Measurements from ENCODE around the gene TMEM156.

DNA sequence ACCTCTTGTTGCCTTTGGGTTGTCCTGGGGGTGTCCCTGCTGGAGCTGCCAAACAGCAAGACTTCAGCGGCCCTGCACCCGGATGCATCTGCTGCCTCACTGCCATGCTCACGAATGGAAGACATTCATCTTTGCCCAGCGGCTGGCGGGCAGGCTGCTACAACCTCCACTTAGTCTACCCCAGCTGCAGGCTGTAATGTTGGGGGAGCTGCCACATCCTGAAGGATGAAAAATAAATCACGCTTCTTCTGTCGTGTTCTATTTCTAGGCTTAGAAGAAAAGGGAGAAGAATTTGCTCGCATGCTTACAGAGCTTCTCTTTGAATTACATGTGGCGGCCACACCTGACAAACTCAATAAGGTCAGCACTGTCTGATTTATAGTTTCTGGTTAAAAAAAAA is 103.2 kb downstream of the TMEM156 start:
- TF ChIP-seq, protein P1, sequence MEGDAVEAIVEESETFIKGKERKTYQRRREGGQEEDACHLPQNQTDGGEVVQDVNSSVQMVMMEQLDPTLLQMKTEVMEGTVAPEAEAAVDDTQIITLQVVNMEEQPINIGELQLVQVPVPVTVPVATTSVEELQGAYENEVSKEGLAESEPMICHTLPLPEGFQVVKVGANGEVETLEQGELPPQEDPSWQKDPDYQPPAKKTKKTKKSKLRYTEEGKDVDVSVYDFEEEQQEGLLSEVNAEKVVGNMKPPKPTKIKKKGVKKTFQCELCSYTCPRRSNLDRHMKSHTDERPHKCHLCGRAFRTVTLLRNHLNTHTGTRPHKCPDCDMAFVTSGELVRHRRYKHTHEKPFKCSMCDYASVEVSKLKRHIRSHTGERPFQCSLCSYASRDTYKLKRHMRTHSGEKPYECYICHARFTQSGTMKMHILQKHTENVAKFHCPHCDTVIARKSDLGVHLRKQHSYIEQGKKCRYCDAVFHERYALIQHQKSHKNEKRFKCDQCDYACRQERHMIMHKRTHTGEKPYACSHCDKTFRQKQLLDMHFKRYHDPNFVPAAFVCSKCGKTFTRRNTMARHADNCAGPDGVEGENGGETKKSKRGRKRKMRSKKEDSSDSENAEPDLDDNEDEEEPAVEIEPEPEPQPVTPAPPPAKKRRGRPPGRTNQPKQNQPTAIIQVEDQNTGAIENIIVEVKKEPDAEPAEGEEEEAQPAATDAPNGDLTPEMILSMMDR (IDR thresholded peaks at IDR 0.05) = no peak
- TF ChIP-seq POLR2A (IDR thresholded peaks at IDR 0.05) = no peak

Measured in Peyer's patch (tissue), 4 donors.